Nephron progenitor cell (in vitro differentiated cells): ENCODE measurements around the gene PRICKLE2.

Source experiments
- DNase-seq: peaks from one replicate; pipeline ENCODE4 v3.0.0; 2021
- H3K27ac Mint-ChIP-seq: 2 replicates; pipeline ENCODE4 v1.8.0; 2021; ENCODE audit warnings: mild to moderate bottlenecking, moderate library complexity, mixed read lengths
- H3K27me3 Mint-ChIP-seq: 2 replicates; pipeline ENCODE4 v1.8.0; 2021; ENCODE audit warnings: mild to moderate bottlenecking, low read depth, mixed read lengths; ENCODE audit not compliant: poor library complexity
- H3K36me3 Mint-ChIP-seq: 2 replicates; pipeline ENCODE4 v1.8.0; 2021; ENCODE audit warnings: low read depth, mixed read lengths
- H3K4me1 Mint-ChIP-seq: 2 replicates; pipeline ENCODE4 v1.8.0; 2021; ENCODE audit warnings: mixed read lengths
- H3K4me3 Mint-ChIP-seq: 2 replicates; pipeline ENCODE4 v1.8.0; 2021; ENCODE audit warnings: mild to moderate bottlenecking, moderate library complexity, mixed read lengths
- H3K9me3 Mint-ChIP-seq: 2 replicates; pipeline ENCODE4 v1.8.0; 2021; ENCODE audit warnings: mild to moderate bottlenecking, moderate library complexity, mixed read lengths
- TF ChIP-seq, protein P1 (sequence below): fragments of 200-600 bp; sonication (generic); IDR thresholded peaks from 2 replicates; pipeline ENCODE4 v1.5.0; 2021; ENCODE audit warnings: antibody characterized with exemption

PRICKLE2 gene

DNA sequence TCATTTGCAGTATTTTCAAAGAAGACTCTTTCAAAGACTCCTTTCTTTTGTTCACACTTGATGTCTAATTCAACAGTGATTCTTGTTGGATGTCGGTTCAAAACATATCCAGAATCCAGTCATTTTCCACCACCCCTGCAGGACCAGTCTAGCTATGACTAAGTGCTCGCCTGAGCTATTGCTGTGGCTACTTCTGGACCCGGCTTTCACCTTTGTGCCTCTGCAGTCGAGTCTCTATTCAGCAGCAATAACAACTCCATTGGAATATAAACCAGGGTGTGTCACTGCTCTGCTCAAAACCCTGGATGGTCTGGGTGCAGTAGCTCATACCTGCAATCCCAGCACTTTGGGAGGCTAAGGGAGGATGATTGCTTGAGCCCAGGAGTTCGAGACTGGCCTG is 55.0 kb downstream of the PRICKLE2 start:
- H3K27ac Mint-ChIP-seq = no peak overlapping the region
- no peak overlapping the region for H3K4me3 Mint-ChIP-seq
- no peaks in the 10 kb centered on the region for H3K27me3 Mint-ChIP-seq
- TF ChIP-seq, protein P1, sequence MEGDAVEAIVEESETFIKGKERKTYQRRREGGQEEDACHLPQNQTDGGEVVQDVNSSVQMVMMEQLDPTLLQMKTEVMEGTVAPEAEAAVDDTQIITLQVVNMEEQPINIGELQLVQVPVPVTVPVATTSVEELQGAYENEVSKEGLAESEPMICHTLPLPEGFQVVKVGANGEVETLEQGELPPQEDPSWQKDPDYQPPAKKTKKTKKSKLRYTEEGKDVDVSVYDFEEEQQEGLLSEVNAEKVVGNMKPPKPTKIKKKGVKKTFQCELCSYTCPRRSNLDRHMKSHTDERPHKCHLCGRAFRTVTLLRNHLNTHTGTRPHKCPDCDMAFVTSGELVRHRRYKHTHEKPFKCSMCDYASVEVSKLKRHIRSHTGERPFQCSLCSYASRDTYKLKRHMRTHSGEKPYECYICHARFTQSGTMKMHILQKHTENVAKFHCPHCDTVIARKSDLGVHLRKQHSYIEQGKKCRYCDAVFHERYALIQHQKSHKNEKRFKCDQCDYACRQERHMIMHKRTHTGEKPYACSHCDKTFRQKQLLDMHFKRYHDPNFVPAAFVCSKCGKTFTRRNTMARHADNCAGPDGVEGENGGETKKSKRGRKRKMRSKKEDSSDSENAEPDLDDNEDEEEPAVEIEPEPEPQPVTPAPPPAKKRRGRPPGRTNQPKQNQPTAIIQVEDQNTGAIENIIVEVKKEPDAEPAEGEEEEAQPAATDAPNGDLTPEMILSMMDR = no peak
- peaks cover 10% of the 10 kb centered on the region for H3K4me1 Mint-ChIP-seq
- H3K9me3 Mint-ChIP-seq = peaks cover 4% of the 10 kb centered on the region
- peaks cover 51% of the 10 kb centered on the region for H3K36me3 Mint-ChIP-seq
- DNase-seq = no peak

GRCh38 chr3:64167868-64168267 is 57.4 kb downstream of the PRICKLE2 start:
- no peak for DNase-seq
- no peak overlapping the region for H3K4me3 Mint-ChIP-seq
- H3K4me1 Mint-ChIP-seq = peaks cover 20% of the 10 kb centered on the region
- no peak overlapping the region for H3K27ac Mint-ChIP-seq
- peaks cover 40% of the 10 kb centered on the region for H3K36me3 Mint-ChIP-seq
- TF ChIP-seq, protein P1 = no peak
- no peaks in the 10 kb centered on the region for H3K9me3 Mint-ChIP-seq
- H3K27me3 Mint-ChIP-seq = no peaks in the 10 kb centered on the region

DNA sequence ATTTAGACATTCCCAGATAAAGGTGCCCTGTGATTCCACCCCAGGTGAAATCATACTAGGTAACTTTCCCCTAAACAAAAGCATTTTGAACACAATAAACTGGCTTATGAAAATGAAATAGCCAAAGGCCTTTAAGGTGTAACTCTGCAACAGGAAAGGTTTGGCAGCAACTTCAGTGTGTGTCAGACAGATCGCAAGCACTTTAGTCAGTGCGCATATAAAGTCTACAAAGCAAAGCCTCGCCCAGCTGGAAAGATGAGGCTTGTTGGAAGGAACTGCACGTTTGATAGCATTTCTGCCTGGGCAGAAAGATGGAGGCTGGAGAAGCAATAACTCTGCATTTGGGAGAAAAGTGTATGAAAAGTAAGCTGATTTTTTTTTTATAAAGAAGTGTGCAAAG is 57.9 kb downstream of the PRICKLE2 start:
- H3K4me3 Mint-ChIP-seq = no peak overlapping the region
- H3K4me1 Mint-ChIP-seq = peaks cover 22% of the 10 kb centered on the region
- no peaks in the 10 kb centered on the region for H3K27me3 Mint-ChIP-seq
- no peak for DNase-seq
- no peak overlapping the region for H3K27ac Mint-ChIP-seq
- H3K9me3 Mint-ChIP-seq = no peaks in the 10 kb centered on the region
- peaks cover 35% of the 10 kb centered on the region for H3K36me3 Mint-ChIP-seq
- TF ChIP-seq, protein P1 = no peak

- Mint-ChIP-seq H3K27ac (no peak overlapping the region), H3K27me3 (no peaks in the 10 kb centered on the region), H3K4me1 (peaks cover 29% of the 10 kb centered on the region), H3K9me3 (no peaks in the 10 kb centered on the region), H3K4me3 (no peak overlapping the region), H3K36me3 (peaks cover 29% of the 10 kb centered on the region)
- TF ChIP-seq, protein P1 = no peak
- no peak for DNase-seq
Measured at GRCh38 chr3:64166584-64167162, 58.6 kb downstream of the PRICKLE2 start.

- peaks cover 27% of the 10 kb centered on the region for H3K36me3 Mint-ChIP-seq
- H3K9me3 Mint-ChIP-seq = no peaks in the 10 kb centered on the region
- H3K27me3 Mint-ChIP-seq = no peaks in the 10 kb centered on the region
- H3K27ac Mint-ChIP-seq = no peak overlapping the region
- TF ChIP-seq, protein P1 = no peak
- no peak for DNase-seq
- peaks cover 53% of the 10 kb centered on the region for H3K4me1 Mint-ChIP-seq
- H3K4me3 Mint-ChIP-seq = no peak overlapping the region
Measured at GRCh38 chr3:64164349-64164748, 60.9 kb downstream of the PRICKLE2 start.

GRCh38 chr3:64163755-64164148 is 61.5 kb downstream of the PRICKLE2 start:
- Mint-ChIP-seq H3K4me1 (peaks cover 58% of the 10 kb centered on the region), H3K4me3 (no peak overlapping the region), H3K9me3 (no peaks in the 10 kb centered on the region), H3K27me3 (no peaks in the 10 kb centered on the region), H3K36me3 (peaks cover 30% of the 10 kb centered on the region), H3K27ac (peak overlapping the region; percentile 80)
- TF ChIP-seq, protein P1 = no peak
- DNase-seq = no peak
